GM12878 (cell line): Measurements from ENCODE around the gene SIM1. TPM values are rescaled to one million over a fixed set of nuclear protein-coding genes. Genes with fewer than 3 reads are reported as not detected.

Experiments used
- ATAC-seq: fragments of 200-7000 bp; cut with Tn5 transposase; 3 replicates; pipeline ENCODE4 v1.9.1; 2020; ENCODE audit warnings: mild to moderate bottlenecking, moderate library complexity
- BruUV-seq: library from RNA; stranded (reverse); fragments of 400-500 nt; replicated peaks from 2 replicates; lab custom pipeline; 2021; lab: Mats Ljungman, UMichigan
- CTCF ChIA-PET: fragments of 300-600 bp; sonication (Branson Sonifier 250); formaldehyde crosslinking; extraction: SDS; loops from one replicate; lab custom pipeline; 2021; ENCODE audit warnings: inconsistent platforms; lab: Yijun Ruan, JAX
- POLR2A ChIA-PET: fragments of 350-600 bp; formaldehyde crosslinking; extraction: SDS; loops from one replicate; lab custom pipeline; 2021; ENCODE audit warnings: inconsistent platforms; lab: Charles Lee
- RAD21 ChIA-PET: fragments of 300-600 bp; sonication (Branson Sonifier 250); formaldehyde crosslinking; loops from one replicate; lab custom pipeline; 2023; ENCODE audit warnings: antibody characterized with exemption; ENCODE audit not compliant: unreplicated experiment; lab: Charles Lee
- SMC1A ChIA-PET: fragments of 300-600 bp; sonication (Branson Sonifier 250); formaldehyde crosslinking; loops from one replicate; lab custom pipeline; 2023; ENCODE audit not compliant: unreplicated experiment, uncharacterized antibody; lab: Charles Lee
- DNase-seq: peaks from one replicate; pipeline ENCODE4 v3.0.0-alpha.2; 2011; ENCODE audit warnings: low read depth, low spot score
- FAIRE-seq: peaks from 3 replicates; lab custom pipeline; 2011; peaks lifted over from hg19 to GRCh38; lab: Jason Lieb, UNC
- H2AFZ ChIP-seq: 2 replicates; pipeline ENCODE4 v1.6.0; 2011; ENCODE audit warnings: low read depth, low read length, control low read depth; ENCODE audit not compliant: control insufficient read depth
- H3K27ac ChIP-seq: 2 replicates; pipeline ENCODE4 v1.5.1; 2011; ENCODE audit warnings: control low read depth; ENCODE audit not compliant: control insufficient read depth, insufficient read depth
- H3K27me3 ChIP-seq, 2 experiments: replicated peaks in 1 of 2; 2 replicates each; pipeline versions ENCODE4 v1.6.0 to v1.6.1; 2011; ENCODE audit warnings: low read length in 1 of 2; ENCODE audit not compliant: control insufficient read depth in 2 of 2, insufficient read depth in 2 of 2
- H3K36me3 ChIP-seq, 2 experiments: 2 replicates each; pipeline ENCODE4 v1.5.1; 2011; ENCODE audit warnings: low read length in 1 of 2; ENCODE audit not compliant: control insufficient read depth in 2 of 2, insufficient read depth in 2 of 2
- H3K4me1 ChIP-seq: 2 replicates; pipeline ENCODE4 v1.6.1; 2011; ENCODE audit warnings: mild to moderate bottlenecking, low read length, moderate library complexity, mixed read lengths; ENCODE audit not compliant: control insufficient read depth, insufficient read depth
- H3K4me2 ChIP-seq: 2 replicates; pipeline ENCODE4 v1.6.0; 2011; ENCODE audit warnings: control low read depth; ENCODE audit not compliant: control insufficient read depth, insufficient read depth
- H3K4me3 ChIP-seq: fragments of 200-600 bp; sonication (generic); 2 replicates; pipeline ENCODE4 v1.5.1; 2016
- H3K79me2 ChIP-seq: 2 replicates; pipeline ENCODE4 v1.6.0; 2011; ENCODE audit warnings: low read length; ENCODE audit not compliant: control insufficient read depth, insufficient read depth
- H3K9ac ChIP-seq: 2 replicates; pipeline ENCODE4 v1.8.0; 2011; ENCODE audit warnings: low read length, control low read depth, mixed read lengths; ENCODE audit not compliant: control insufficient read depth, insufficient read depth
- H3K9me3 ChIP-seq: replicated peaks from 3 replicates; pipeline ENCODE4 v1.5.1; 2011; ENCODE audit warnings: mild to moderate bottlenecking, low read length; ENCODE audit not compliant: control insufficient read depth, insufficient read depth
- H4K20me1 ChIP-seq: 2 replicates; pipeline ENCODE4 v1.6.0; 2011; ENCODE audit not compliant: control insufficient read depth, insufficient read depth
- BCL11A ChIP-seq: IDR thresholded peaks from 2 replicates; pipeline ENCODE4 v1.6.1; 2011; ENCODE audit warnings: low read depth, low read length
- BMI1 ChIP-seq: fragments of 450-650 bp; IDR thresholded peaks from 2 replicates; pipeline ENCODE4 v1.6.1; 2016; ENCODE audit warnings: mild to moderate bottlenecking, moderate library complexity, borderline replicate concordance
- IKZF1 ChIP-seq: fragments of 450-650 bp; conservative IDR thresholded peaks from 2 replicates; pipeline ENCODE4 v1.6.1; 2017; ENCODE audit warnings: antibody characterized with exemption, mild to moderate bottlenecking
- JUNB ChIP-seq: IDR thresholded peaks from 2 replicates; pipeline ENCODE4 v1.6.1; 2016; ENCODE audit warnings: antibody characterized with exemption, mild to moderate bottlenecking
- RAD21 ChIP-seq: IDR thresholded peaks from 2 replicates; pipeline ENCODE4 v1.6.1; 2011; ENCODE audit warnings: mild to moderate bottlenecking, low read depth, low read length, moderate library complexity; ENCODE audit not compliant: insufficient read depth
- WGBS: methylation state at CpG from one replicate; pipeline ENCODE4 v1.1.6; 2016; ENCODE audit warnings: low lambda C conversion rate; ENCODE audit not compliant: insufficient replicate concordance, insufficient coverage; ENCODE audit errors: missing lambda C conversion rate; 5-methylcytosine and 5-hydroxymethylcytosine counted together
- in situ Hi-C: fragments of 300-500 bp; cut with MboI; formaldehyde crosslinking; loops from 9 replicates; pipeline ENCODE4 v1.14.3; 2018; ENCODE audit warnings: mixed read lengths
- intact Hi-C: fragments of 100-400 bp; cut with micrococcal nuclease; formaldehyde crosslinking; loops from one replicate; pipeline ENCODE4 v1.14.2; 2022; ENCODE audit not compliant: unreplicated experiment
- polyA plus RNA-seq, 11 experiments: library from polyadenylated mRNA; depleted of rRNA in 4 of 11; unstranded in 6 of 11; stranded (reverse) in 5 of 11; fragments of >200 nt; fragmentation: Nextera tagmentation in 4 of 11; fragmentation: Illumina TruSeq in 1 of 11; extraction: Ambion mirVana in 4 of 11; extraction: Trizol in 1 of 11; gene quantifications; 1 replicate in 1 of 11; 2 replicates in 10 of 11; pipeline versions ENCODE4 v1.2.1 to v1.2.3, GENCODE V29; 2011 to 2016; ENCODE audit warnings: inconsistent platforms in 2 of 11, missing spikeins in 2 of 11, low read depth in 1 of 11
- total RNA-seq, 4 experiments: library from RNA; depleted of rRNA in 3 of 4; stranded (reverse); fragments of >200 nt in 3 of 4; fragmentation: Illumina TruSeq in 1 of 4; extraction: Trizol in 1 of 4; gene quantifications; 2 replicates each; pipeline versions ENCODE4 v1.2.1 to v1.2.3, GENCODE V29; 2013 to 2021
- TF ChIP-seq, protein P1 (sequence below): IDR thresholded peaks from 2 replicates; pipeline ENCODE4 v1.6.1; 2011; ENCODE audit warnings: low read depth, mild to moderate bottlenecking, low read length, moderate library complexity, borderline replicate concordance; ENCODE audit errors: extremely low read depth
- TF ChIP-seq, protein P2 (sequence below): IDR thresholded peaks from 2 replicates; pipeline ENCODE4 v1.6.1; 2011; ENCODE audit warnings: mild to moderate bottlenecking, low read depth, low read length, moderate library complexity; ENCODE audit not compliant: insufficient replicate concordance
- TF ChIP-seq, protein P3 (sequence below): fragments of 450-650 bp; IDR thresholded peaks from 2 replicates; pipeline ENCODE4 v1.6.1; 2017; ENCODE audit warnings: low read depth, mild to moderate bottlenecking, moderate library complexity
- TF ChIP-seq, protein P4 (sequence below): fragments of 150-350 bp; IDR thresholded peaks from 2 replicates; pipeline ENCODE4 v1.6.1; 2014; ENCODE audit warnings: mild to moderate bottlenecking, low read depth, low read length

SIM1 gene
- total and polyA plus RNA-seq, 10 of the 15 experiments (the other 5 are each of a cell fraction or from before 2014, with no cell fraction given): not detected

DNA sequence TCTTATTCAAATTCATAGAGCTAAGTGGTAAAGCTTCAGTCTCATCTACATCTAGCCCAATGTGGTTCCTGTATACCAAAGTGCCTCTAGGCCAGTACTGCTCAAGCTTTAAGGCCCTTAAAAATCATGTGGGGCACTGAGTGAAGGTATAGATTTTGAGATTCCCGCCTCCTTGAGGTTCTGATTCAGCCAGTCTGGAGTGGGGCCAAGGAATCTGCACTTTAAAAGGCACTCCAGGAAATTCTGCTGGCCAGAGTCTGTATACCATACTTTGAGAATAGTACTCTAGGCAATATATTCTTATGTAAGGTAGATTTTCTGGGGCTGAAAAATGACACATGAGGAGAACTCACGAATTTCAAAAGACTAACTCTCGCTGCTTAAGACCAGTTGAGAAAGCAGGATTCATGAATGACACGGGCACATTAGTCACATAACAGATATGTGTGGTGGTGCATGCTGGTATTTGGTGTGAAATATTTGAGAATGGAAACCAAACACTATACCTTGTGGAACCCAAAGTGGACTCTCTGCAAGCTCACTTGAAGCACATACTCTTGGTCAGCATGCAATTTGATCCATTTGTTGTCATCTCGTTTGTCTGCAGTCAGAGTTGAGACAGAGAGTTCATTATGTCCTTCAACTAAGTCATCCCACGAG, 47.6 kb upstream of the SIM1 start:
- Histone ChIP-seq H2AFZ (no peak overlapping the region), H3K27ac (no peak overlapping the region), H3K79me2 (no peaks in the 10 kb centered on the region), H3K9me3 (no peaks in the 10 kb centered on the region), H3K9ac (no peak overlapping the region), H3K27me3 (no peaks in the 10 kb centered on the region), H3K4me2 (no peak overlapping the region), H4K20me1 (no peaks in the 10 kb centered on the region), H3K4me1 (no peaks in the 10 kb centered on the region), H3K4me3 (no peak overlapping the region), H3K36me3 (peaks cover 0 to 7% of the 10 kb centered on the region in 2 experiments; a peak in 2 of 4 replicates)
- in situ Hi-C loops (no loop called here), intact Hi-C loops (no loop called here)
- BruUV-seq: no TSS peak
- FAIRE-seq (no peak), DNase-seq (no peak), ATAC-seq (no peak)
- SMC1A ChIA-PET: interaction anchor here (1.2 to 1.3 kb wide), 2 partner anchors 10 to 11 kb away, joined by 3 to 6 read pairs; no protein-coding TSS in a partner anchor
- POLR2A ChIA-PET: no interaction called here
- 95% methylated on average over 6 of the region's 6 CpGs for WGBS
- TF ChIP-seq, protein P1, sequence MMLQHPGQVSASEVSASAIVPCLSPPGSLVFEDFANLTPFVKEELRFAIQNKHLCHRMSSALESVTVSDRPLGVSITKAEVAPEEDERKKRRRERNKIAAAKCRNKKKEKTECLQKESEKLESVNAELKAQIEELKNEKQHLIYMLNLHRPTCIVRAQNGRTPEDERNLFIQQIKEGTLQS: no peak
- no peak for TF ChIP-seq BCL11A
- no peak for TF ChIP-seq BMI1
- TF ChIP-seq, protein P2, sequence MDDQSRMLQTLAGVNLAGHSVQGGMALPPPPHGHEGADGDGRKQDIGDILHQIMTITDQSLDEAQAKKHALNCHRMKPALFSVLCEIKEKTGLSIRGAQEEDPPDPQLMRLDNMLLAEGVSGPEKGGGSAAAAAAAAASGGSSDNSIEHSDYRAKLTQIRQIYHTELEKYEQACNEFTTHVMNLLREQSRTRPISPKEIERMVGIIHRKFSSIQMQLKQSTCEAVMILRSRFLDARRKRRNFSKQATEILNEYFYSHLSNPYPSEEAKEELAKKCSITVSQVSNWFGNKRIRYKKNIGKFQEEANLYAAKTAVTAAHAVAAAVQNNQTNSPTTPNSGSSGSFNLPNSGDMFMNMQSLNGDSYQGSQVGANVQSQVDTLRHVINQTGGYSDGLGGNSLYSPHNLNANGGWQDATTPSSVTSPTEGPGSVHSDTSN: no peak
- TF ChIP-seq RAD21: no peak
- TF ChIP-seq JUNB: no peak
- TF ChIP-seq, protein P3, sequence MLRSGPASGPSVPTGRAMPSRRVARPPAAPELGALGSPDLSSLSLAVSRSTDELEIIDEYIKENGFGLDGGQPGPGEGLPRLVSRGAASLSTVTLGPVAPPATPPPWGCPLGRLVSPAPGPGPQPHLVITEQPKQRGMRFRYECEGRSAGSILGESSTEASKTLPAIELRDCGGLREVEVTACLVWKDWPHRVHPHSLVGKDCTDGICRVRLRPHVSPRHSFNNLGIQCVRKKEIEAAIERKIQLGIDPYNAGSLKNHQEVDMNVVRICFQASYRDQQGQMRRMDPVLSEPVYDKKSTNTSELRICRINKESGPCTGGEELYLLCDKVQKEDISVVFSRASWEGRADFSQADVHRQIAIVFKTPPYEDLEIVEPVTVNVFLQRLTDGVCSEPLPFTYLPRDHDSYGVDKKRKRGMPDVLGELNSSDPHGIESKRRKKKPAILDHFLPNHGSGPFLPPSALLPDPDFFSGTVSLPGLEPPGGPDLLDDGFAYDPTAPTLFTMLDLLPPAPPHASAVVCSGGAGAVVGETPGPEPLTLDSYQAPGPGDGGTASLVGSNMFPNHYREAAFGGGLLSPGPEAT: no peak
- TF ChIP-seq IKZF1: no peak
- TF ChIP-seq, protein P4, sequence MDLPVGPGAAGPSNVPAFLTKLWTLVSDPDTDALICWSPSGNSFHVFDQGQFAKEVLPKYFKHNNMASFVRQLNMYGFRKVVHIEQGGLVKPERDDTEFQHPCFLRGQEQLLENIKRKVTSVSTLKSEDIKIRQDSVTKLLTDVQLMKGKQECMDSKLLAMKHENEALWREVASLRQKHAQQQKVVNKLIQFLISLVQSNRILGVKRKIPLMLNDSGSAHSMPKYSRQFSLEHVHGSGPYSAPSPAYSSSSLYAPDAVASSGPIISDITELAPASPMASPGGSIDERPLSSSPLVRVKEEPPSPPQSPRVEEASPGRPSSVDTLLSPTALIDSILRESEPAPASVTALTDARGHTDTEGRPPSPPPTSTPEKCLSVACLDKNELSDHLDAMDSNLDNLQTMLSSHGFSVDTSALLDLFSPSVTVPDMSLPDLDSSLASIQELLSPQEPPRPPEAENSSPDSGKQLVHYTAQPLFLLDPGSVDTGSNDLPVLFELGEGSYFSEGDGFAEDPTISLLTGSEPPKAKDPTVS: no peak
- CTCF ChIA-PET: interaction anchor here (1.4 to 1.9 kb wide), 2 partner anchors 10 to 11 kb away, joined by 4 to 5 read pairs; no protein-coding TSS in a partner anchor
- RAD21 ChIA-PET: interaction anchor here (1.4 kb wide), 1 partner anchor 152 kb away, joined by 4 read pairs; no protein-coding TSS in a partner anchor
